PC-3 (cell line): ENCODE results near the gene INF2.

Experiments used
- CTCF ChIP-seq: fragments of 300-600 bp; sonication (generic); conservative IDR thresholded peaks from 2 replicates; pipeline ENCODE4 v1.5.1; 2017; ENCODE audit warnings: antibody characterized with exemption, low read depth, mild to moderate bottlenecking, low read length
- EZH2 ChIP-seq: fragments of 300-600 bp; sonication (generic); IDR thresholded peaks from one replicate; pipeline ENCODE4 v1.6.1; 2017; ENCODE audit warnings: antibody characterized with exemption, mild to moderate bottlenecking, low read length; ENCODE audit not compliant: unreplicated experiment
- EZH2phosphoT487 ChIP-seq: fragments of 300-600 bp; sonication (generic); IDR thresholded peaks from 2 replicates; pipeline ENCODE4 v1.6.1; 2018; ENCODE audit warnings: mild to moderate bottlenecking, antibody characterized with exemption, low read length, borderline replicate concordance

GRCh38 chr14:104689109-104689880, at the start of gene INF2:
- TF ChIP-seq EZH2 = no peak
- TF ChIP-seq CTCF = no peak
- no peak for TF ChIP-seq EZH2phosphoT487
